GM19099 (cell line): ENCODE data around the gene TMEM135.

Experiments
- POLR2A ChIP-seq: IDR thresholded peaks from 3 replicates; pipeline ENCODE4 v1.6.1; 2011; ENCODE audit warnings: low read depth; ENCODE audit not compliant: insufficient read length; ENCODE audit errors: extremely low read depth

The TMEM135 gene

GRCh38 chr11:87358461-87358860 lies 320.7 kb downstream of the TMEM135 start:
- no peak for TF ChIP-seq POLR2A

- no peak for TF ChIP-seq POLR2A
These were observed 321.7 kb downstream of the TMEM135 start for GRCh38 chr11:87359401-87359800.

DNA sequence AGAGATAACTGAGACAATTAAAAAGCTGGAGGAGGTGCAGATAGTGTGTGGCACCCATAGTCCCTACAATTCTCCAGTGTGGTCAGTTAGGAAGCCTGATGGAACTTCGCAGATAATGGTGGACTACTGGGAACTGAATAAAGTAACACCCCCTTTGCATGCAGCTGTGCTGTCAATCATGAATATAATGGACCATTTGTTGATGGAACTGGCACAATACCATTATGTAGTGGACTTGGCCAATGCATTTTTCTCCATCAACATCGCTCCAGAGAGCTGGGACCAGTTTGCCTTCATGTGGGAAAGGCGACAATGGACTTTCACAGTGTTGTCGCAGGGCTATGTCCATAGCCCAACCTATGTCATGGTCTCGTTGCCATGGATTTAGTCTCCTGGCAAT lies 324.2 kb downstream of the TMEM135 start:
- no peak for TF ChIP-seq POLR2A

DNA sequence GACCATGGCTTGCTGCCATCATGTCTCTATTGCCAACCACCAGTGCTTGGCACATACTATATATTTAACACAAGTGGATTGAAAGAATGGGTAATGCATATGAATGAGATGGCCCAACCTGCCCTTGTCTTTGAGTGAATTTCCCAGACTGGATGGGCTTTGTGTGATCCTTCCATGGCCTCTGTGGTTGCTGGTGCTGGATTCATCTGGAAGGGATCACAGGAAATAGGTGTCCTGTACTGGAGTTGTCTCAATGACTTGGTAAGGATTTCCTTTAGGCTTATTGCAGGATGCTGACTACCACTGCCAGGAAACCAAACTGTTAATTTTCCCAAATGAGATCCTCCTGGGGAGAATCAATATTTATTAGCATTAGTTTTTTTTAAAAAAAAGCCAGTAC lies 328.6 kb downstream of the TMEM135 start:
- TF ChIP-seq POLR2A: no peak

- no peak for TF ChIP-seq POLR2A
These were observed 329.1 kb downstream of the TMEM135 start for GRCh38 chr11:87366763-87367405.

DNA sequence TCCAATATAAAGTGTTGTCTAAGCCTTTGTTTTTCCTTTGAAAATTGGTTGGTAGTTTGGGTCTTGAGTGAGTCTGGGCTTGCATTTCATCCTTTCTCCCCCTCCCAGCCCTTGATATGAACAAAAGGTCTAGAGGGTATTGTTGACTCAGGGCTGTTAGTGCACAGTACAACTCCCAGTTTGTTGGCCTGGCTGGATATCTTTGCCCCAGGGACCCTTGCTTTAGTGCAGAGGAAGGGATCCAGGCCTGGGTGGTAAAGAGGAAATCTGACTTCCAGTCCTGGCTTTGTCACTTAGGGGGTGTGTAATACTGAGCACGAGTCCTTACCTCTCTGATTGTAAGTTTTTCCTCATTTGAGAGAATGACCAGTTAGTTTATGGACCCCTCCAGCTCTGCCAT lies 330.4 kb downstream of the TMEM135 start:
- no peak for TF ChIP-seq POLR2A

GRCh38 chr11:87368858-87369480 lies 331.2 kb downstream of the TMEM135 start:
- no peak for TF ChIP-seq POLR2A

- no peak for TF ChIP-seq POLR2A
These were observed 332.2 kb downstream of the TMEM135 start for GRCh38 chr11:87369888-87370287.

- TF ChIP-seq POLR2A: no peak
These were observed 334.3 kb downstream of the TMEM135 start for GRCh38 chr11:87372065-87372464.
